Stimulated activated CD4-positive, alpha-beta T cell treated with anti-CD3 and anti-CD28 coated beads, Interleukin-12 subunit alpha, Interleukin-12 subunit beta, amount 100 ng/mL, for 48 hours (primary cell): ENCODE results near the gene NEURL4.
A peak's percentile ranks its signal among the peaks of the same experiment; 100 is the strongest.

Source experiments
- DNase-seq, 3 donors: peaks; one replicate each; pipeline ENCODE4 v3.0.0-alpha.2; 2020; ENCODE audit warnings: low read depth in 2 of 3, low spot score in 1 of 3

NEURL4 gene

DNA sequence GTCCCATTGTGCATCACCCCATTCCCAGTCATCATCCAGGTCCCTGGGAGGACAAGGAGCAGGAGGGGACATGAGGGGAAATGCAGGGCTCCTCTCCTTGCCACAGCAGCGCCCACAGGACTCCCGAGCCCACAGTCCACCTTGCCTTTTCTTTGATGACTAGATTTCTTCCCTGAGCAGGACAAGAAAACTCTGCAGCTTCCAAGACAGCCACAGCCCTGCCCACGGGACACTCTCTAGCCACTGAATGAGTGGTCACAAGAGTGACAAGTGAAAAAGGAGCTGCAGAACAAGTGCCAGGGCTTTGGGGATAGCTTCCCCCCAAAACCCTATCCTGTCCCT is 4.7 kb downstream of the NEURL4 start:
- no peak for DNase-seq

DNA sequence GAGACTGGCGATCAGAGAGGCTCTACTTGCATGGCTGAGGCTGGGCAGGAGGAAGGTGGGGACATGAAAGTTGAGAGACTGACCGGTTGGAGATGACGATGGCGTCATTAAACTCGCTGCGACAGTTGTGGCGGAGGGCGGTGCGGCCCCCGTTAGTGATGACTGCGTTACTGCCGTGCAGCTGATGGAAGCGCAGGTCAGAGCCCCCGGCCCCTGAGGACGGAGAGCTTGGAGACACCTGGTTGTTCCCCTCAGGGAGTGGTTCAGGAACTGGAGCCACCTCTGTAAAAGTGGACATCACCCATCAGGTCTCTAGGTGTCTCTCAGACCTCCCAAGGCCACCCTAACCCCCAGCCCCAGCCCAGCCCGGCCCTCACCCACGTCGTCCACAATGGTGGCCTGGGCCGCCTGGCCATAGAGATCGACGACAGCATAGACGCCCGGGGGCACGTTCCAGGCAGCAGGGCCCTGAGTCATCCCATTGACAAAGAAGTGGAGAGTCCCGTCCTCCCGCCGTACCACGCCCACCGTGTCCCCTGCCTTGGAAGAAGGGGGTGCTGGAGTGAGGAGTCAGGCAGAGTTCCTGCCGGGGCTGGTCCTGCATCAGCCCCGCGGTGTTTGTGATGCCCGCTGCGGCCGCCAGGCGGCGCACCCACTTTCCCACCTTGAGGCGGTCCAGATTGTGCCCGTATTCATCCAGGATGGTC is 5.3 kb downstream of the NEURL4 start:
- DNase-seq = peak; percentile 36 to 69 (median 56)

DNA sequence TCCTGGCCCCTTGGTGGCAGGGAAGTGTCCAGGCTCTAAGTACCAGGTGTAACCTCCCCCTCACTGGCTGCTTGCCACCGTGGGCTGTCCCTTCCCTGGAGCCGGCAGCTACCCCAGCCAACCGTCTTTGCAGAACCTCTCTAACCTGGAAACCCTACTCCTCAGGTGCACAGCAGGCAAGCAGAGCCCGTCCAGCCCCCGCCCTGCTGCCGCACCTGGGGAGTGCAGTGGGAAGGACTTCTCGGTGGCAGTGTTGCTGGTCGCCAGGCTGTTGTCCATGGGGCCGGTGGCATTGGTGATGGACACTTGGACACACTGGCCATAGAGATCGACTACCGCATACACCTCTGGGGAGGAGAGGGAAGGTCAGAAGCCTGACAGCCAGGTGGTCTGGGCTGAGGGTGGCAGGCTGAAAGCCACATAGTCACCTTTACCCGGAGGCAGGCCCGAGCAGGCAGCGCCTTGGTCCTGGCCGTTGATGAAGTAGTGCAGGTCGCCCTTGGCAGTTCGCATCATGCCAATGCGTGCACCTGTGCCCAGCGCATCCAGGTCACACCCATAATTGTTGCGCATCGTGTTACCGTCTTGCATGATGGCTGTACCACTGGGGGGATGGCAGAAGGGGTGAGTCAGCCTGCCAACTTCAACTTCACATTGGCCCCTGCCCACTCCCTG is 6.5 kb downstream of the NEURL4 start:
- DNase-seq = no peak

DNA sequence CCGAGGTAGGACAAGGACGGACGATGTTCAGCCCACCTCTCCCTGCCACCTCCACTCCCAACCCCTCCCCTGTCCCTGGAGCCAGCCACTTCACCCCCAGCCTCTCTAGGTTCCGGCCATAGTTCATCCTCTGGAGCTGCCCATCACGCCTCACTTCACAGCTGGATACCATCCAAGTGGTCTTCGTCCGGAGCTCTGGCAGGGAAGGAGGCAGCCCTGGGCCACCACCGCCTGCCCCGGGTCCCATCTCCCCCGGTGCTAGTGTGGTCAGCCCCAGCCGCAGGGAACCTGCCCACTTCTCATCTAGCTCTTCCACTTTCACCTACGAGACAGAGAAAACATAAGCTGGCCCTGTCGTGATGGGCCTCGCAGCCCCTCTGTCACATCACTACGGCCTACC is 7.7 kb downstream of the NEURL4 start:
- DNase-seq = no peak

DNA sequence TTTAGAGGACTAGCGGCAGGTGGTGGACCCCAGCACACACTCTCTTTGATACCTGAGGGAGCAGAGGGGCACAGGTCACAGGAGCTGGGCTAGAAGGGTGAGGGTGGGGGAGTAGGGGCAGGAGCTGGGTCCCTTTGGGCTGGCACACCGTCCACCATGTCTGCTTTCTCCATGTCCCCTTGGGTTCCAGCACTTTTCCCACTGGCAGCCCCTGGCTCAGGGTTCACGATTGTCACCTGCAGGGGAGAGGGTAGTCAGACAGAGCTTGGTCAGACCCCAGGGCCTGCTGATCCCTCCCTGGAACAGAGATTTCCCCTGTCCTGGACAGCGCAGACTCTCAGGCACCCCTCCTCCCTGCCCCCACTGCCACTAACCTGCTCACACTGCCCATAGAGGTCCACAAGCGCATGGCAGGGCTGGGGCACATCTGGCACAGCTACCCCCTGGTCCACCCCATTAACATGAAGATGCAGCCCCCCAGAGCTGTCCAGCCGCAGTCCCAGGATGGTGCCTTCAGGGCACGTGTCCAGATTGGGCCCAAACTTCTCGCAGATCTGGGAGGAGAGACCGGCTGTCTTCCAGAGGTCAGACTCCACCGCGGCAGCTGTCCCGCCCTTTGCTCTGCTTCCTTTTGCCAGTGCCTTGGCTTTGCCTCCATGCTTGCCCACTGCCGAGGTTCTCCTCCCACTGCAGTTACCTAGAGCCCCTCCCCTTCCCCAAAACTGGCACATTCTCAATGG is 10.8 kb downstream of the NEURL4 start:
- no peak for DNase-seq

DNA sequence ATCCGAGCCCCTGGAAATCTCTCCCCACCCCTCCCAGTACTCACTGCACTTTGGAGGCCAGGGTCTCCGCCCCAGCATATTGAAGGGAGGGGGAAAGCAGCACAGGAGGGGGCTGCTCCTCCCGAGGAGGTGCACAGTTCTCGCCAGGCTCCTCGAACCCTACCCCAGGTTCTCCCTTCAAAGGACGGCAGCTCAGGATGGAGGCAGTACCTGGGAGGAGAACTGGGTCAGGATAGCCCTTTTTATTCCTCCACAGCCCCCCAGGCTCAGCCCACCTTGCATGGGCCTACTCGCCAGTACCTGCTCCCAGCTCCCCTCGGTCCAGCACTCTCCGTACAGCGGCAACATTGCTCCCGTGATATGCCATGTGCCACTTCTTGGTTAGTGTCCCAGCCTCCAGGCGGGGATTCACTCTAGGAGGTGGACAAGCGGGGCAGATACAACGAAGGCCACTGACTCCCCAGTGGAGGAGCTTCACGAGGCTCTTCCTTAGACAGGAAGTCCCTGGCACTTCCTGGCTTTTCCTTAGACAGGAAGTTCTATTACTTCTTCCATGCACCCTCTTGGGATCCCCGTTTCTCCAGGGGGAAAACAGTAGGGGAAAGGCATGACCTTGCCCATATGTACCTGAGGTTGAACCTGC is 11.9 kb downstream of the NEURL4 start:
- no peak for DNase-seq

DNA sequence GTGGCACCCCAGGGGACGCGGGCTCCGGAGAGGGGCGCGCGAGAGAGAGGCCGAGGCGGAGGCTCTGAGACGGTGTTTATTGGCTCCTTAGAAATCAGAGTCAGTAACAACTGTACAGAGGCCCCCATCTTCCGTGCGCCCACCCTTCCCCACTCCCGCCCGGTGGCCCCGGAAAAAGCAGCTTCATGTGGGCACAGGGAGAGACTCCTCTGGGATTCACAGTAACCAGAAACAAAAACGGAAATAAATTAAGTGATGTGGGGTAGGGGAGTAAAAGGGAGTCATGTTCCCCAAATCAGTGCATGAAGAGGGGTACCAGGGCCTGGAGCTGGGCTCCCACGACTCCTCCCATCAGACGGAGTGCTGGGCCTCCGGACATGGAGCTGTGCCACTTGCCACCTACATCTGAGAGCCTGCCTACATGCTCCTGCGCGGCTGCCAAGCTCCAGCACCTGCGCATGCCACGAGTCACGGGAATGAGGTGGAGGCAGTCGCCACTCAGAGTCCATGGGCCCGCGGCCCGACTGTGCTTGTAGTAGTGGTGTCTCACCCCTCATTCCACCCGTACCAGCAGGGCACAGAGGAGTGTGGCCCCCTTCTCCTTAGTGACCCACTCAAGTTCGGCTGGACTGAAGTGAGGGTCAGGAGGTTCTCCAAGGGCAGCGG is 13.4 kb downstream of the NEURL4 start:
- no peak for DNase-seq

DNA sequence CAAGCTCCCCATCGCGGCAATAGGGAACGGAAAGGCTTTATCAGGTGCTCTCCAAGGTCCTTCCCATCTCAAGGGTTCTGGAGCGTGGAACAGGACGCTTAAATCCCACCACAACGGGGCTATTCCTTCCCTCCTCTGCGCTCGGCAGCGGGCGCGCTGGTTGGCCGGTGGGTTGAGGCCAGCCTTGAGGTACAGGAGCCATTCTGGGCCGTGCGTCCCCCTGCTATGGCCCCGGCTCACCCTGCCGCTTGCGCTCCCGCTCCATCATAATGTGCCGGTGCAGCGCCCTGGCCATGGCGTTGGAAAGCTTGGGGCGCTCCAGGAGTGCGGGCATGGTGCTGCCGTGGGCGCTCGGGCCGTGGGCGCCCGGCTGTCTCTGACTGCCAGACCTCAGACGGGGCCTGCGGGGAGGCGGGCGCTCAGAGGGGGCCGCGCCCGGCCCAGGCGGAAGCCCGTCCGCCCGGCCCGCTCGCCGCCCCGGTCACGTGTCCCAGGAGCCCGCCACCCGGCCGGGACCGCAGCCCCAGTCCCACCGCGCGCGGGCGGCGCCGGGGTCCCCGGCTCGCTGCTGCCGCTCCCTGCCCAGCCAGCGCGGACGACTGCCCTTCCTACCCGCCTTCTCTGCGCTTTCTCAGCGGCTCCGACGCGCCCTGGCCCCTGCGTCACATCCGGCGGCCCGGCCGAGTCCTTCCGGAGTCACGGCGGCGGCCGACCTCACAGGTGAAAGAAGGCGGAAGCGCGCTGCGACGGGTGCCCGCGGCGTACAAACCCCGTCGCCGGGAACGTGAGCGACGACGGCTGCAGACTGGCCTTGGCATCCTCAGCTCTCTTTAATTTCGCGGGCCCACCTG is 14.2 kb downstream of the NEURL4 start, which contains the start of gene GPS2:
Gene GPS2 (minus strand): TSS at position 642 of the 851 bp plus-strand sequence. CDS start 308 bp downstream, at position 334.
- peak; percentile 87 to 91 (median 88) for DNase-seq

DNA sequence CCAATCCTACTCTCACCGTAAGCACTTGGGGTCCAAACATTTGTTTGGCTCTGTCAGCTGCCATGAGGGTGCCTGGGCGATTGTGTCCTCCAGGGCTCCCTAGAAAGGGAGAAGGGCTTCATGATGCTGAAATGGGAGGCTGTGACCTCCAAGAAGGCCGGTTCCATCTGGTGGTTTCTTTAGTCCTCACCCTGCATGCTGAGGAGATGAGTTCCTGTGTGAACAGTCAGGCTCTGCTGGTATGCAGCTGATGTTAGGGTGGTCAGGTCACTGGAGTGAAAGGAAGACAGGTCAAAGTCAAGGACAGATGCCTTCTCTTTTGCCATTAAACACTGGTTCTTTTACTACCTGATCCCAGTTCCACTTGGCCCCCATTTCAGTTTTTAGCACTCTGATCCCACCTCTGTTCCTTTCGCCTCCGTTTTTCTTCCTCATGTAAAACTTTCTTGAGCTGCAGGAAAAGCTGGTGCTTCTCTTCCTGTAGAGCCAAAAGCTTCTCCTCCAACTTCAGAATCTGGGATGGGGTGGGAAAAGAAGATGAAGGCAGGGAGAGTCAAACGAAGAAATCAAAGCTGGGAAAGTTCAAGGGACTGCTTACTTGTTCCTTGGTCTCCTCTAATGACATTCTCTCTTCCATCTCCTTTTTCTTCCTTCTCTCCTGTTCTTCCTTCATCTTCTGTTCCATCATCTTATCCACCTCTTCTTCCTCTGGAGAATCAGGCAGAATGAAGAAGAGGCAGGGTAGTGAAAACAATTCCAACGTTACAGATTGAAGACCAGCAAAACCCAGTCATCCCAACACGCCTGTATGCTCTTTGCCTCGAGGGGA is 15.0 kb downstream of the NEURL4 start:
- DNase-seq = no peak

DNA sequence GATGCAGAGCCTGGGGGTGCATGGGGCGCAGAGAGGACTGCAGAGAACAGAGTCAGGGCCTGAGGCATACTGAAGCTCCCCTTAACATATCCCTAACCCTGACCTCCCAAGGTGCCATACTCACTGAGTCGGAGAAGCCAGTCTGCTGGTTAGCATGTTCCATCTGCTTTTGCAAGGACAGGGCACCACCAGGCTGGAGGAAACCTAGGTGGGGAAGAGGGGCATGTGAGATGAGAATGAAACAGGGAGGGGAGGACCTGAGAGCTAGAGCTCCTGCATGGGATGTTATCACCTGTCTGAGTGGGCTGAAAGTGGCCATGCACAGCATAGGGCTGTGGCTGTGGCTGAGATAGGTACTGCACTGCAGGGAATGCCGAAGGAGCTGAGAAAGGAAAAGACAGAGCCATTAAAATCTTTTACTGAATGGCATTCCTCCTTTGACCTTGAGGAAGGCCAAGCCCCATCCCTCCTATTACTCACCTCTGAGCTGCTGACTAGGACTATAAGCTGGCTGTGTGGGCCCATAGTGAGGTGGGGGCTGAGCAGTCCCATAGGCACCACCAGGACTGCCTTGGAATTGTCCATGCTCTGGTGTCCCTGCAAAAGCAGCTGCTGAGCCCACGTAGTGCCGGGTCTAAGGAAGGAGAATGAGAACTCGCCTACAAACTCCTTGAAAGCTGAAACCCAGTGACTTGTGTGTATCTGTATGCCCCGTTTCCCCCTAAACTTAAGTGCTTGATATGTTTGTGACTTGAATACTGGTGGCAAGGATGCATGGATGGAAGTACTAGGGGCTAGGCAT is 15.8 kb downstream of the NEURL4 start:
- peak in 1 of 3 donors; percentile 26 for DNase-seq

DNA sequence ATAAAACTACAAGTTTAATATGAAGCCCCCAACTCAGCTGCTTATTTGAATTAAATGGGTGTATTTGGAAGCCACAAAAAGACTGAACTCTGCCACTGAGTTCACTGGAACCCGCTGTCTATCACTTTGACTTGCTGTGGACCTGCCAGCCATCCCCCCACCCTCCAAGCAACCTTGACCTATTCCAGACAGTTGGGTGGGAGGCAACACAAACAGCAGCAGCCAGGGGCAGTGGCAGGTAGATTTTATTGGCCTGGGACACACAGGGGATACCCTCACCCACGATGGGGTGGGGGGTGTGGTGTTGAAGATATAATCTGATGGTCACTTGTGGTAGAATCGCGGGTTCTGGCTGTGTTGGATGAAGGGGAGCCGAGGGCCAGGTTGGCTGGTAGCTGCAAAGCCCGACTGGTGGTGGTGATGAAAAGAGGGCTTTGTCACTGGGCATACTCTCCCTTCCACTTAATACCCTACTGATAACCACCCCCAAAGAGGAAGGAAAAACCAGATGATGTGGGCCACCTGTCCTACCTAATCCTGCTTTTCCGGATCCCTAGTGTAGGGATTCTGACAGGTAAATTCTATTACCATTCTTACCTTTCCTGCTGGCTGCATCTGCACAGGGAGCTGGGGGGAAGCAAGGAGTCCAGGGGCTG is 16.6 kb downstream of the NEURL4 start:
- DNase-seq = no peak

DNA sequence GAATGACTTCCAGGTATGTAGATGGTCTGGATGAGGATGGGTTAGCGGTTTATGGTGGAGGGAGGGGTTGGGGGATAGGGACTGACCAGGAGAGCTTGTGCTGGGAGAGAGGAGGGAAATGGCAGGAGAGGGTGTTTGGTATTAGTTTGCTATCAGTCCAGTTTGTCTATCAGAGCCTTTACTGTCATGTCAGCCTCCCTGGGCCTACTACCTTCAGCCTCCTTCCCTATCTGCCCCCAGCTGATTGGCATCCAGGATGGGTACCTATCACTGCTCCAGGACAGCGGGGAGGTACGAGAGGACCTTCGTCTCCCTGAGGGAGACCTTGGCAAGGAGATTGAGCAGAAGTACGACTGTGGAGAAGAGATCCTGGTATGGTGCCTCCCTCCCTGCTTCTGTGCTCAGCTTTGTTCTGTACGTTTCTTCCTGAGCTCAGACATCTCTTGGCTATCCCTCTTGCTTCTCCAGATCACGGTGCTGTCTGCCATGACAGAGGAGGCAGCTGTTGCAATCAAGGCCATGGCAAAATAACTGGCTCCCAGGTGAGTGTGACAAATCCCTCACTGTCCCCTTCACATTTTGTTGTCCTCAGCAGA is 17.9 kb downstream of the NEURL4 start:
- DNase-seq = no peak

DNA sequence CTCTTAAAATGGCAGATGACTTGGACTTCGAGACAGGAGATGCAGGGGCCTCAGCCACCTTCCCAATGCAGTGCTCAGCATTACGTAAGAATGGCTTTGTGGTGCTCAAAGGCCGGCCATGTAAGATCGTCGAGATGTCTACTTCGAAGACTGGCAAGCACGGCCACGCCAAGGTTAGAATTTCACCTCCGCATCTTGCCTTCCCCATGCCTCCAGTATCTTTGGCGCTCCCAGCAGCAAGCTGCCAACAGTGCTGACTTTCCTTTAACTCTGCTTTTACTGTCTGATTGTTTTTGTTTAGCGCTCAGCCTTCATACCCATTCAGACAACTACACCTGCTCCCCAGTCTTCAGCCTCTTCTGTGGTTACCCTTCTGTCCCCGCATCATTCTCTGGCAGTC is 19.5 kb downstream of the NEURL4 start:
- no peak for DNase-seq

DNA sequence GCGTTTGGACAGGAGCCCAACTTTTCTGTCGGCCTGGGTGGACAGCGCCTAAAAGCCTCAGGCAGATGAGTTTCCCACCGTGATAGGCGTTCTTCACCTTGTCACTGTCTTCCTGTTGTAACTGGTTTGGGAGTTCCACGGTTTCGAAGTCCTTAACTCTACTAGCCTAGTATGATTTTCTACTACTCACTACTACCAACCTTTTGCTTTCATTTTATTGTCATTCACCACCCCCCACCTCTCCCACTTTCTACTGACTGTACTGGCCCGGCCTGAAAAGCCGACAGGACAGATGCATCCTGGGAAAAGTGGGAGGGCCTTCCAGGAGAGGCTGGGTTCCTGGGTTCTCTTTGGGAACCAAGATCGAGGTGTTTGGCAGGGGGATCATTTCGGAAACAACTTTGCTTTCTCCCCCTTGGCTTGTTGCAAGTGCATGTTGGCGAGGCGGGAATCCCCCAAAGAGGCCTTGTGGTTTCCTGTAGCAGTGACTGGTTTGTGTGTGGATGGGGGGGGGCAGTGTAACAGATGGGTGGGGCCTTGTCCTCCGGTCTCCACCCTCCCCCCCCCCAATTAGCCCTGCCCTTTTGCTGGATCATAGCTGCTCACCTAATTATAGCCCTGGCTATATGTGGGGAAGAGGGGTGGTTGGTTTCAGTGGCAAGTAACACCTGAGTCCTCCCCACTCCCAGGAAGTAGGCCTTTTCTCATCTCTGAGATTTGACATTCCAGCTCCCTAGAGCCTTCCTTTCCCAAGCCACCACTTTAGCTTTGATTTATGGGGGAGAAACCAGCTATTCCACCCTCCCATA is 20.3 kb downstream of the NEURL4 start:
- peak; percentile 73 to 84 (median 76) for DNase-seq

DNA sequence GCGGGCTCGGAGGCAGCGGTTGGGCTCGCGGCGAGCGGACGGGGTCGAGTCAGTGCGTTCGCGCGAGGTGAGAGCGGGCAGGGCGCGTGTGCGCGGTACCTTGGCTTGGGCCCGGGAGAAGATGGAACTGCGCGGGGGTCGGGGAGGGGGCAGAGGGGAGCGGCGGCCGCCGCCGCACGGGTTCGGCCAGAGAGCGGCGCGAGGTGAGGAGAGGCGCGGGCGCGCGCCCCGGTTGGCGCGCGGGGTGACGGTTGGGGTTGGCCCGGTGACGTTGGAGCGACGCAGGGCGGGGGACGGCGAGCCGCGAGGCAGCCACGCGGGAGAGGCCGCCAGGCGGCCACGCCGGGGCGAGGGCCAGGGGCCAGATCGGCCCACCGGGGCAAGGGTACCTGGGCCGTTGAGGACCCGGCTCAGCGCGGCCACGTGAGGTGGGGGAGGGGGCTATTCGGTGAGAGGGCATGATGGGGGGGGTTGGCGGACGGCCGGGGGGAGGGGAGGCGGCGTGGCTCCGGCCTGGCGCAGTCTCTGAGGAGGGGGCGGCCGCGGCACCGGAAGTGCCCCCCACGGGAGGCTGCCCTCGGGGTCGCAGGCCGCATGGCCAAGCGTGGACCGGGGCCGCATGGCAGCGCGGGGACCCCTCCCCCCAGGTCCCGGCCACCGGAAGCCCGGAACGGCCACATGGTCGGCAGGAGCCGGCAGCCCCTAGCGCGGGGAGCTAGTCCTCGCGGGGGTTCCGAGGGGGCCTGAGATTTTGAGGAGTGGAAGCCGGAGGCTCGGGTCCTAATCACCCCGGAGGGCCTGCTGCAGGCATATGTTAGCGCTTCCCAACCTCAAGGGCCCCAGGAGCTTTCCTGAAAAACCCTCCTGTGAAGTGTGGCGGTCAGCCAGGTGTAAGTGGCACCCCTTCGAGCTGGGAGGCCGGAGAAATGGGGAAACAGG is 21.2 kb downstream of the NEURL4 start:
- peak in 2 of 3 donors; percentile 31 to 39 for DNase-seq
